Panc1 (cell line): ENCODE measurements around the gene SERPINE2.

ENCODE experiments used
- POLR2AphosphoS5 ChIP-seq: IDR thresholded peaks from 2 replicates; pipeline ENCODE4 v1.6.1; 2012; ENCODE audit warnings: mild to moderate bottlenecking, low read depth, low read length, moderate library complexity
- TF ChIP-seq, protein P1 (sequence below): fragments of 450-650 bp; IDR thresholded peaks from 2 replicates; pipeline ENCODE4 v1.5.1; 2017; ENCODE audit warnings: mild to moderate bottlenecking

DNA sequence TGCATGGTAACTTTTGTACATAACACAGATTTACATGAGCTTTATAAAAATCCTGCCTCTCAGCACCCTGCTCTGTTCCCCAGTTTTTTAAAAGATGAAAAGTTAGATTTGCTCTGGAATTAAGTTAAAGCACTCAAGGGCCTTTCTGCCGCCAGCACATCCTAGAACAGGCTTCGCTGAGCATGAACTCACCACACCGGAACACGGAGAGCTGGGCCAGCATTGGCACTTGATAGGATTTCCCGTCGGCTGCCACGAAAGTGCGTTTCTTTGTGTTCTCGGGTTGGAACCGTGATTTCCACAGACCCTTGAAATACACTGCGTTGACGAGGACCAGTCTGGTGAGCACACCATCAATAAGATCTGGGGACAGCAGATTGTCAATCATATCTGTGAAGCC, 47.5 kb downstream of the SERPINE2 start:
- TF ChIP-seq POLR2AphosphoS5 = no peak
- TF ChIP-seq, protein P1, sequence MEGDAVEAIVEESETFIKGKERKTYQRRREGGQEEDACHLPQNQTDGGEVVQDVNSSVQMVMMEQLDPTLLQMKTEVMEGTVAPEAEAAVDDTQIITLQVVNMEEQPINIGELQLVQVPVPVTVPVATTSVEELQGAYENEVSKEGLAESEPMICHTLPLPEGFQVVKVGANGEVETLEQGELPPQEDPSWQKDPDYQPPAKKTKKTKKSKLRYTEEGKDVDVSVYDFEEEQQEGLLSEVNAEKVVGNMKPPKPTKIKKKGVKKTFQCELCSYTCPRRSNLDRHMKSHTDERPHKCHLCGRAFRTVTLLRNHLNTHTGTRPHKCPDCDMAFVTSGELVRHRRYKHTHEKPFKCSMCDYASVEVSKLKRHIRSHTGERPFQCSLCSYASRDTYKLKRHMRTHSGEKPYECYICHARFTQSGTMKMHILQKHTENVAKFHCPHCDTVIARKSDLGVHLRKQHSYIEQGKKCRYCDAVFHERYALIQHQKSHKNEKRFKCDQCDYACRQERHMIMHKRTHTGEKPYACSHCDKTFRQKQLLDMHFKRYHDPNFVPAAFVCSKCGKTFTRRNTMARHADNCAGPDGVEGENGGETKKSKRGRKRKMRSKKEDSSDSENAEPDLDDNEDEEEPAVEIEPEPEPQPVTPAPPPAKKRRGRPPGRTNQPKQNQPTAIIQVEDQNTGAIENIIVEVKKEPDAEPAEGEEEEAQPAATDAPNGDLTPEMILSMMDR = no peak
